Bronchus fibroblast of lung (primary cell): ENCODE data around the gene GALNT16. TPM values are rescaled to one million over a fixed set of nuclear protein-coding genes. Genes with fewer than 3 reads are reported as not detected.

Experiments
- total RNA-seq: library from RNA; depleted of rRNA; stranded (reverse); fragments of >200 nt; gene quantifications from 2 replicates; pipeline ENCODE4 v1.2.3, GENCODE V29; 2015

Gene GALNT16
- total RNA-seq = 0.17 and 0.45 TPM in 2 replicates

DNA sequence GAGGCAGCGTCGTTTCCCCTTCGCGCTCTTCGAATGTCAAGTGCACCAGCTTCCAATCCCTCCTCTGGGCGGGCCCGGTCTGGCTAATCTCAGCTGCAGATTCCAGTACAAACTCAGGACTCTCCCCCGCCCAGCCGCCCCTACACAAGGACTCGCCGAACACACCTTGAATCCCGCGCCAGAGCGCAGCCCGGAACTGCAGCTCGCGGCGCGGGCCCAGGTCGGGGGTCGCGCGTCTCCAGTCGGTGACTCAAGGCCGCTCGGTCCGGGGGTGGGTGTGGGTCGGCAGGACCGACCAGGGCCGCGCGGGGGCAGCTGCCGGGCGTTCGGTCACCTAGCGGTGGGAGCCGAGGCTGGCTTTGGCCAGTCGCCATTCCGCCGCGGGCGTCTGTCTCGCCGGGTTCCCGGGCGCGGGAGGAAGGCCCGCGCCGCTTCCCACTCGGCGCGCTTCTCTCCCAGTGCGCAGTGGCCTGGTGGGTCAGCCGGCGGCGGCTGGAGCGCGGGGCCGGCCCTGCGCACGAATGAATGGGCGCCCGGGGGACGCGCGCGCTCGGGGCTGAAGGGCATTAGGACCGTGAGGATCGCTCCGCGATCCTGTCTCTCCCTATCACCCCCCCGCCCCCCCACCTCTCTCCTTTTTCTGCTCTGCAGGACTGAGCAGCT, at the start of gene GALNT16:
Gene GALNT16 (plus strand): TSS at position 632 of the 663 bp plus-strand sequence. CDS start 133 bp downstream, outside the sequence.

DNA sequence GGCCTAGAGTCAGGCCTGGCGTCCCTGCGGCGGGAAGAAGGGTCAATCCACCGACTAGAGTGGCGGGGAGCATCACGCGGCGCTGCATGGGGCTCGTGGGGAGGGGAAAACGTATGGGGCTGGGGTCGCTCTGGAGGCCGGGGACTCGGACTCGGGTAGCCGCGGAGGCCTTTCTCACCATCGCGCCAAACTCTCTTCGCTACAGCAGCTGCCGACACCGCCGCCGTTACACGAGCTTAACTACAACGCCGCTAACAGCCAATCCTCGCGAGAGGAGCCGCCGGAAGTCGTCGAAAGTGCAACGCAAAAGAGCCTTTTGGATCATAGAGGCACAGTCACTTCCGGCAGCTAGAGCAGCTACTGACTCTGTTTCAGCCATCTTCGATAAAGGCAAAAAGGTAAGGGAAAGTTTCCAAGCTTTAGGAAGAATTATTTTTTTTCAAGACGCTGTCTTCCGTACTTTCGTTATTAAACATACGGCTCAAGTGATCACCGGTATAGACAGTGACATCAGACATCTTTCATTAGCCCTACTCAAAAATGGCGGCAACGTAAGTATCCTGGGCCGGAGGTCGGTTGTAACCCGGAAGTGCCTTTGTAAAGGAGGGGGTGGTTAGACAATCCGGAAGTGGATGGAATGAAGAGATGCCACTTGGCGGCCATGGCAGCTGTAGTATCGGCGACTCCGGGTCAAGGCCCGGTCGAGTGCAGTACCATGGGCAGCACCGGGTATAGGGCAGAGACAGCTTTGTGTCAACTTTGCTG, 138.3 kb downstream of the GALNT16 start, which contains the start of the genes ERH and SLC39A9:
Gene ERH (minus strand): TSS at position 247 of the 765 bp plus-strand sequence. CDS start 66 bp downstream, at position 181.
Gene SLC39A9 (plus strand): TSS at position 640 of the 765 bp plus-strand sequence. CDS start 678 bp downstream, outside the sequence.

Other genes starting within 250 kb of the GALNT16 start
- gene DCAF5, start 107.0 kb upstream of the GALNT16 start, total RNA-seq = 9.2 and 9.9 TPM in 2 replicates
- gene EXD2, start 68.7 kb upstream of the GALNT16 start, total RNA-seq = 17.4 and 21.5 TPM in 2 replicates
- 189 and 194 TPM in 2 replicates for gene ERH, start 138.1 kb downstream of the GALNT16 start, total RNA-seq
- gene SLC39A9, start 138.5 kb downstream of the GALNT16 start, total RNA-seq = 59.0 and 63.7 TPM in 2 replicates
- not detected in 2 replicates for gene PLEKHD1, start 224.6 kb downstream of the GALNT16 start, total RNA-seq